ENCODE results near the gene DSG1.

DNA sequence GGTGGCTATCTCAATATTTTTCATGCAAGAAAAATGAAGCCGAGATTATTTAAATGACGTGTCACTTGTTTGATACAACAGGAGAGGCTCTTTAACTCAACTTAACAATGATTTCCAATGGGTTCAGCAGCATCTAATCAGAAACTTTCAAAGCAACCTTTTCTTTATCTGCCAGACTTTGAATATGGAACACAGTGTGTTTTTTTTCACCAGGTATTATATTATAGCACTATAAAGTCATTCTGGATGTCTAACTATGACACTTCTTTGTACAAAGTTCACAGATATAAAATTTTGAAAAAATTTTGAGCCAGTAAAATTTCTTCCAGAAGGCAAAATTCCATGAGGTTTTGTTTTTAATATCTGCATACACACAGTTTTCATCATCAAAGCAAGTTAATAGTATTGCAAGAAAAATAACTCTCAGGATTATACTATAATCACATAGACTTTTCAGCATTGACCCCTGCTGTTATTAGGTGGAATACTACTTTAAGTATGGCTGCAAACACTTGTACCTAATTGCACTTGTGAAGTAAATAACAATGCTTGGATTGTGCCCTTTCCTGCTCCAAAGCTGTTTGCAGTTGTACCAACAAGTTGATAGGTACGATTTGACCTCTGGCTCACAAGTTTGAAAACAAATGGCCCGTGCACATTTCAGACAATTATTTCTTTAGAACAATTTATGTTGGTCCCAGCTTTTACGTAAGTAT lies 44.0 kb upstream of the DSG1 start:
- TF ChIP-seq CTCF (IDR thresholded peaks at IDR 0.05) (no peak), POLR2A (IDR thresholded peaks at IDR 0.05) (no peak), EP300 (IDR thresholded peaks at IDR 0.05) (no peak)

Measured in upper lobe of left lung (tissue), 4 donors.